ENCODE results near the gene TMTC2. TPM values are rescaled to one million over a fixed set of nuclear protein-coding genes. Genes with fewer than 3 reads are reported as not detected.
A peak's percentile ranks its signal among the peaks of the same experiment; 100 is the strongest.
"Not testable (repeated sequence)": the region's sequence is repeated elsewhere in the genome, so short reads cannot be mapped to it uniquely, and the experiment has no call there.

Gene TMTC2
- total RNA-seq, 1 donor from 2014 or later, result 3.4 TPM

DNA sequence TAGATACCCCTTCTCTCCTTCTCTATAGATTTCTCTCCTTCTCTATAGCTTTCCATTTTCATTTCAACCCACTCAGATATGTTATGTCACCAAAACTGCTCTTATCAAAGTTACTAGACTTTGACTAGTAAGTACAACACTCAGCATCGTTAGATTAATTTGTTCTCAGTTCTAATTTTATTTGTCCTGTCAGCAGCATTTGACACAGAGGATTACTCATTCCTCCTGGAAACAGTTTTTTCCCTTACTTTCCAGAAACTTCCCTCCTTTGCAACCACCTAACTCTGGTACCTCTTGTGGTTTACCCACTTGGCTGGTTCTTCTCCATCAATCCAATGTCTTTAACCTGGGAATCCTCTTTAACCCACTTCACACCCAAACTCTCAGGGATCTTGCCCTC lies 423.7 kb downstream of the TMTC2 start:
- intact Hi-C loops (cut with micrococcal nuclease), result no loop called here
- TF ChIP-seq, protein P1, sequence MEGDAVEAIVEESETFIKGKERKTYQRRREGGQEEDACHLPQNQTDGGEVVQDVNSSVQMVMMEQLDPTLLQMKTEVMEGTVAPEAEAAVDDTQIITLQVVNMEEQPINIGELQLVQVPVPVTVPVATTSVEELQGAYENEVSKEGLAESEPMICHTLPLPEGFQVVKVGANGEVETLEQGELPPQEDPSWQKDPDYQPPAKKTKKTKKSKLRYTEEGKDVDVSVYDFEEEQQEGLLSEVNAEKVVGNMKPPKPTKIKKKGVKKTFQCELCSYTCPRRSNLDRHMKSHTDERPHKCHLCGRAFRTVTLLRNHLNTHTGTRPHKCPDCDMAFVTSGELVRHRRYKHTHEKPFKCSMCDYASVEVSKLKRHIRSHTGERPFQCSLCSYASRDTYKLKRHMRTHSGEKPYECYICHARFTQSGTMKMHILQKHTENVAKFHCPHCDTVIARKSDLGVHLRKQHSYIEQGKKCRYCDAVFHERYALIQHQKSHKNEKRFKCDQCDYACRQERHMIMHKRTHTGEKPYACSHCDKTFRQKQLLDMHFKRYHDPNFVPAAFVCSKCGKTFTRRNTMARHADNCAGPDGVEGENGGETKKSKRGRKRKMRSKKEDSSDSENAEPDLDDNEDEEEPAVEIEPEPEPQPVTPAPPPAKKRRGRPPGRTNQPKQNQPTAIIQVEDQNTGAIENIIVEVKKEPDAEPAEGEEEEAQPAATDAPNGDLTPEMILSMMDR (IDR thresholded peaks at IDR 0.05; ENCODE audit: borderline replicate concordance), result no peak
- H3K9me3 ChIP-seq (replicated peaks), result no peaks in the 10 kb centered on the region
- no peaks in the 10 kb centered on the region for H3K27me3 ChIP-seq (ENCODE audit: low read depth)
- H3K36me3 ChIP-seq, result no peaks in the 10 kb centered on the region
- H3K4me1 ChIP-seq, result no peaks in the 10 kb centered on the region
- H3K4me3 ChIP-seq, result no peak overlapping the region
- H3K27ac ChIP-seq (replicated peaks), result no peak overlapping the region
- no peak for DNase-seq

DNA sequence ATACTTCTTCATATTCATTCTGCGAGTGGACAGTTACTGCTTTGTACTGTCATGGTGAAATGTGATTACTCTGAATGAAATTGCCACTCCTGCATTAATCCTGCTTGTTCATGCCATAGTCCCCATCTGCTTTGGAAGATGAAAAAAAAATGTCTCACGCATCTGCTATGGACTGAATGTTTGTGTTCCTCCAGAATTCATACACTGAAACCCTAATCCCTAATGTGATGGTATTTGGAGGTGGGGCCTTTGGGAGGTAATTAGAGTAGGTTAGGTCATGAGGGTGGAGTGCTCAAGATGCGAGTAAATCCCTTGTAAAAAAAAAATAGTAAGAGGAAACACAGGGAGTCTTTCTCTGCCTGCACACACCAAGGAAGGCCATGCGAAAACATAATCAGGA lies 427.2 kb downstream of the TMTC2 start:
- intact Hi-C loops (cut with micrococcal nuclease), result no loop called here
- Histone ChIP-seq H3K36me3 (no peaks in the 10 kb centered on the region), H3K4me1 (no peaks in the 10 kb centered on the region), H3K27me3 (ENCODE audit: low read depth) (no peaks in the 10 kb centered on the region), H3K9me3 (replicated peaks) (peaks cover 2% of the 10 kb centered on the region), H3K27ac (replicated peaks) (no peak overlapping the region), H3K4me3 (no peak overlapping the region)
- DNase-seq, result no peak
- TF ChIP-seq, protein P1 (IDR thresholded peaks at IDR 0.05; ENCODE audit: borderline replicate concordance), result no peak

DNA sequence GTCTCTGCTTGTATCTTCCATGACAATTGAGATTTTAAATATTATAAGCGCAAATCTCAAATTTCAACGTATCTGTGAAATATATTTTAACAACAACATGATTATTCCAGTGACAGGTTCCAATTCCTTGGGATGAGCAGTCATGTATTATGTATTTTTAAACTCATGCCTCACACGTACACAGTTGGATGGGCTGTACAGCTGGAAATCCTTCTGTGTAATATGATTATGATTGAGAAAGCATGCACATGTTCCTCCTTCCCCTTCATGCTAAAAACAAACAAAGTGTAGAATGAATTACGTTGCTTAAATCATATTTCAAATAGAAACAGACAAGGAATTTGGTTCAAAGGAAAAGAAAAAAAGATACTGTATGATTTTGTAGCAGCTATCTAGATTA lies 428.3 kb downstream of the TMTC2 start:
- Histone ChIP-seq H3K27ac (replicated peaks) (no peak overlapping the region), H3K9me3 (replicated peaks) (peaks cover 2% of the 10 kb centered on the region), H3K4me1 (no peaks in the 10 kb centered on the region), H3K36me3 (no peaks in the 10 kb centered on the region), H3K4me3 (no peak overlapping the region), H3K27me3 (ENCODE audit: low read depth) (no peaks in the 10 kb centered on the region)
- DNase-seq, result no peak
- TF ChIP-seq, protein P1 (IDR thresholded peaks at IDR 0.05; ENCODE audit: borderline replicate concordance), result no peak
- intact Hi-C loops (cut with micrococcal nuclease), result no loop called here

DNA sequence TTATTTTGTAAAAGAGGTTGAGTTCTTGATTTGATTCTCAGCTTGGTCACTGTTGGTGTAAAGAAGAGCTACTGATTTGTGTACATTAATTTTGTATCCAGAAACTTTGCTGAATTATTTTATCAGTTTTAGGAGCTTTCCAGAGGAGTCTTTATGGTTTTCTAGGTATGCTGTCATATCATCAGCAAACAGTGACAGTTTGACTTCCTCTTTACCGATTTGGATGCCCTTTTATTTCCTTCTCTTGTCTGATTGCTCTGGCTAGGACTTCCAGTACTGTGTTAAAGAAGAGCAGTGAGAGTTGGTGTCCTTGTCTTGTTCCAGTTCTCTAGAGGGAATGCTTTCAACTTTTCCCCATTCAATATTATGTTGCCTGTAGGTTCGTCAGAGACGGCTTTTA lies 431.2 kb downstream of the TMTC2 start:
- DNase-seq; H3K36me3 ChIP-seq; H3K27ac ChIP-seq (replicated peaks); intact Hi-C loops (cut with micrococcal nuclease); H3K4me3 ChIP-seq; H3K27me3 ChIP-seq (ENCODE audit: low read depth); H3K4me1 ChIP-seq; H3K9me3 ChIP-seq (replicated peaks): not testable (repeated sequence)

DNA sequence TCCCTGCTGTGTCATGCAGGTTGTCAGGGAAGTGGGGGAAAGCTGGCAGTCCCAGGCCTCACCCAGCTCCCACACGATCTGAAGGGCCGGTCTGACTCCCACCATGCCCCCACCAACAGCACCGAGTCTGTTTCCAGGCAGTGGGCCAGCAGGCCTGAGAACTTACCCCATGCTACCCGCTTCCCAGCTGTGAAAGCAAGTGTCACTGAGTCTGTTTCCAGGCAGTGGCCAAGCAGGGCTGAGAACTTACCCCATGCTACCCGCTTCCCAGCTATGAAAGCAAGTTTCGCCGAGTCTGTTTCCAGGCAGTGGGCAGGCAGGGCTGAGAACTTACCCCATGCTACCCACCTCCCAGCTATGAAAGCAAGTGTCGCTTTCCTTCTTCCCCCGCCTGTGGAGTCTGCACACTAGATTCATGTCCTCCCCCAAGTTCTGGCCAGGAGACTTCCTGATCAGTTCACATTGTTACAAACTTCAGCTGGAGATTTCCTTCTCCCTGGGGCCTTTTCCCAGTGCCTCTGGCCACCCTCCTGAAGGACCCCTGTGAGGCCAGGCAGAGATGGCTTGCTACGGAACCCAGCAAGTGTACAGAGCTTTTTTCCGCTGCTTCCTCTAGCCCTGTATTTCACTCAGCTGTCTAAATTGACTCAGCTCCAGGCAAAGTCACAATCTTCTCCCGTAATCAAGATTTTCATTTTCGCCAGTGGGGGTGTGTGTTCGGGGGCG lies 435.4 kb downstream of the TMTC2 start:
- TF ChIP-seq, protein P1 (IDR thresholded peaks at IDR 0.05; ENCODE audit: borderline replicate concordance), result no peak
- H3K4me1 ChIP-seq, result no peaks in the 10 kb centered on the region
- H3K36me3 ChIP-seq, result no peaks in the 10 kb centered on the region
- peaks cover 2% of the 10 kb centered on the region for H3K9me3 ChIP-seq (replicated peaks)
- no peaks in the 10 kb centered on the region for H3K27me3 ChIP-seq (ENCODE audit: low read depth)
- H3K27ac ChIP-seq (replicated peaks), result no peak overlapping the region
- H3K4me3 ChIP-seq, result peak overlapping the region; percentile 28
- DNase-seq, result no peak
- intact Hi-C loops (cut with micrococcal nuclease), result no loop called here

DNA sequence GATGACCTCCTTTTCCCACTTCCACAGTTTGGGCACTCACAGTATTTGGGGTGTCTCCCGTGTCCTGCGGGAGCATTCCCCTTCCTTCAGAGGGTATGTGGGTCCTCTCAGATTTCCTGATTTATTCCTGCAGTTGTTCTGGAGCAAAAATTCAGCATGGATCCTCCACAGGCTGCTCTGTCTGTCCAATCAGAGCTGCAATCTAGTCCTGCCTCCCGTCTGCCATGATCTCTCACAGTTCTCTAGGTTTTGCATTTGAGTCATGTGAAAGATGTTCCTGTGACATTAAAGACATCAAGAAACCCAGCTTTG lies 435.9 kb downstream of the TMTC2 start:
- DNase-seq, result no peak
- no peaks in the 10 kb centered on the region for H3K27me3 ChIP-seq (ENCODE audit: low read depth)
- no peaks in the 10 kb centered on the region for H3K36me3 ChIP-seq
- TF ChIP-seq, protein P1 (IDR thresholded peaks at IDR 0.05; ENCODE audit: borderline replicate concordance), result no peak
- H3K9me3 ChIP-seq (replicated peaks), result no peaks in the 10 kb centered on the region
- H3K4me1 ChIP-seq, result no peaks in the 10 kb centered on the region
- intact Hi-C loops (cut with micrococcal nuclease), result no loop called here
- no peak overlapping the region for H3K27ac ChIP-seq (replicated peaks)
- peak overlapping the region; percentile 28 for H3K4me3 ChIP-seq

Measured in left ventricle myocardium inferior (tissue), 1 donor.